Measurements from ENCODE around the gene BRD3.

DNA sequence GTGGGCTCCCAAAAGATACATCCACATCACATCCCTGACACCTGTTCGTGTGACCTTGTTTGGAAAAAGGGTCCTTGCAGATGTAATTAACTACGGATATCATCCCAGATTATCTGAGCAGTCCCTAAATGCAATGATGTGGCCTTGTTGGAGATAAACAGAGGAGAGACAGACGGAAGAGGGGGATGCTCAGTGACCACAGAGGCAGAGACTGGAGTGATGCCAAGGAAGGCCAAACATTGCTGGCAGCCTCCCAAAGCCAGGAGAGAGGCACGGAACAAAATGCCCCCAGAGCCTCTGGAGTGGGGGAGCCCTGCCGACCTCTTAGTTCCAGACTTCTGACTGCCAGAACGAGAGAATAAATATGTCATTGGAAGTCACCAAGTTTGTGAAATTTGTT, 60.7 kb downstream of the BRD3 start:
- TF ChIP-seq, protein P1, sequence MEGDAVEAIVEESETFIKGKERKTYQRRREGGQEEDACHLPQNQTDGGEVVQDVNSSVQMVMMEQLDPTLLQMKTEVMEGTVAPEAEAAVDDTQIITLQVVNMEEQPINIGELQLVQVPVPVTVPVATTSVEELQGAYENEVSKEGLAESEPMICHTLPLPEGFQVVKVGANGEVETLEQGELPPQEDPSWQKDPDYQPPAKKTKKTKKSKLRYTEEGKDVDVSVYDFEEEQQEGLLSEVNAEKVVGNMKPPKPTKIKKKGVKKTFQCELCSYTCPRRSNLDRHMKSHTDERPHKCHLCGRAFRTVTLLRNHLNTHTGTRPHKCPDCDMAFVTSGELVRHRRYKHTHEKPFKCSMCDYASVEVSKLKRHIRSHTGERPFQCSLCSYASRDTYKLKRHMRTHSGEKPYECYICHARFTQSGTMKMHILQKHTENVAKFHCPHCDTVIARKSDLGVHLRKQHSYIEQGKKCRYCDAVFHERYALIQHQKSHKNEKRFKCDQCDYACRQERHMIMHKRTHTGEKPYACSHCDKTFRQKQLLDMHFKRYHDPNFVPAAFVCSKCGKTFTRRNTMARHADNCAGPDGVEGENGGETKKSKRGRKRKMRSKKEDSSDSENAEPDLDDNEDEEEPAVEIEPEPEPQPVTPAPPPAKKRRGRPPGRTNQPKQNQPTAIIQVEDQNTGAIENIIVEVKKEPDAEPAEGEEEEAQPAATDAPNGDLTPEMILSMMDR (IDR thresholded peaks at IDR 0.05): no peak
- TF ChIP-seq POLR2A (IDR thresholded peaks at IDR 0.05): no peak

Data from heart left ventricle (tissue), 13 donors.